ENCODE results near the gene TEAD2.

GRCh38 chr19:49378512-49378911 is 16.3 kb upstream of the TEAD2 start:
- TF ChIP-seq, protein P1, sequence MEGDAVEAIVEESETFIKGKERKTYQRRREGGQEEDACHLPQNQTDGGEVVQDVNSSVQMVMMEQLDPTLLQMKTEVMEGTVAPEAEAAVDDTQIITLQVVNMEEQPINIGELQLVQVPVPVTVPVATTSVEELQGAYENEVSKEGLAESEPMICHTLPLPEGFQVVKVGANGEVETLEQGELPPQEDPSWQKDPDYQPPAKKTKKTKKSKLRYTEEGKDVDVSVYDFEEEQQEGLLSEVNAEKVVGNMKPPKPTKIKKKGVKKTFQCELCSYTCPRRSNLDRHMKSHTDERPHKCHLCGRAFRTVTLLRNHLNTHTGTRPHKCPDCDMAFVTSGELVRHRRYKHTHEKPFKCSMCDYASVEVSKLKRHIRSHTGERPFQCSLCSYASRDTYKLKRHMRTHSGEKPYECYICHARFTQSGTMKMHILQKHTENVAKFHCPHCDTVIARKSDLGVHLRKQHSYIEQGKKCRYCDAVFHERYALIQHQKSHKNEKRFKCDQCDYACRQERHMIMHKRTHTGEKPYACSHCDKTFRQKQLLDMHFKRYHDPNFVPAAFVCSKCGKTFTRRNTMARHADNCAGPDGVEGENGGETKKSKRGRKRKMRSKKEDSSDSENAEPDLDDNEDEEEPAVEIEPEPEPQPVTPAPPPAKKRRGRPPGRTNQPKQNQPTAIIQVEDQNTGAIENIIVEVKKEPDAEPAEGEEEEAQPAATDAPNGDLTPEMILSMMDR (IDR thresholded peaks at IDR 0.05), result no peak
- no peak for TF ChIP-seq POLR2A (IDR thresholded peaks at IDR 0.05)
